Kidney epithelial cell (primary cell): Measurements from ENCODE around the gene INA. TPM values are rescaled to one million over a fixed set of nuclear protein-coding genes. Genes with fewer than 3 reads are reported as not detected.

Experiments used
- DNase-seq: peaks from one replicate; pipeline ENCODE4 v3.0.0-alpha.2; 2010; ENCODE audit warnings: low read depth
- H3K27me3 ChIP-seq: 2 replicates; pipeline ENCODE4 v1.6.0; 2011; ENCODE audit warnings: low read length; ENCODE audit not compliant: control insufficient read depth, insufficient read depth
- H3K36me3 ChIP-seq: 2 replicates; pipeline ENCODE4 v1.5.1; 2011; ENCODE audit warnings: low read length; ENCODE audit not compliant: control insufficient read depth, insufficient read depth
- H3K4me3 ChIP-seq: 2 replicates; pipeline ENCODE4 v1.5.1; 2011; ENCODE audit warnings: low read depth, mild to moderate bottlenecking, control low read depth, low read length
- CTCF ChIP-seq: IDR thresholded peaks from 2 replicates; pipeline ENCODE4 v1.5.1; 2011; ENCODE audit warnings: mild to moderate bottlenecking, moderate library complexity, low read length, control low read depth, inconsistent platforms; ENCODE audit not compliant: insufficient read depth, poor library complexity, severe bottlenecking
- total RNA-seq: library from RNA; depleted of rRNA; stranded (reverse); fragments of >200 nt; gene quantifications from 2 replicates; pipeline ENCODE4 v1.2.3, GENCODE V29; 2015

The INA gene
- total RNA-seq, 1 donor from 2014 or later = 8.1 TPM

- Histone ChIP-seq H3K4me3 (no peak overlapping the region), H3K36me3 (no peaks in the 10 kb centered on the region), H3K27me3 (no peaks in the 10 kb centered on the region)
- no peak for TF ChIP-seq CTCF
- DNase-seq = no peak
These were observed 14.7 kb upstream of the INA start for GRCh38 chr10:103262229-103262628.

- H3K4me3 ChIP-seq = no peak overlapping the region
- no peaks in the 10 kb centered on the region for H3K36me3 ChIP-seq
- DNase-seq = peak; percentile 39
- H3K27me3 ChIP-seq = no peaks in the 10 kb centered on the region
- no peak for TF ChIP-seq CTCF
These were observed 11.1 kb upstream of the INA start for GRCh38 chr10:103265717-103266329.

- Histone ChIP-seq H3K27me3 (peaks cover 18% of the 10 kb centered on the region), H3K36me3 (no peaks in the 10 kb centered on the region), H3K4me3 (no peak overlapping the region)
- DNase-seq = peak; percentile 93
- TF ChIP-seq CTCF = no peak
These were observed 3.9 kb upstream of the INA start for GRCh38 chr10:103273041-103273441.

GRCh38 chr10:103276251-103276895, 565 bp upstream of the INA start:
- no peak for DNase-seq
- no peaks in the 10 kb centered on the region for H3K36me3 ChIP-seq
- H3K27me3 ChIP-seq = peaks cover 25% of the 10 kb centered on the region
- TF ChIP-seq CTCF = no peak
- H3K4me3 ChIP-seq = peak overlapping the region; percentile 37

- peak overlapping the region; percentile 37 for H3K4me3 ChIP-seq
- DNase-seq = no peak
- H3K27me3 ChIP-seq = peaks cover 28% of the 10 kb centered on the region
- no peak for TF ChIP-seq CTCF
- no peaks in the 10 kb centered on the region for H3K36me3 ChIP-seq
These were observed 987 bp downstream of the INA start for GRCh38 chr10:103277713-103278536.
